ENCODE results near the gene IRGC. TPM values are rescaled to one million over a fixed set of nuclear protein-coding genes. Genes with fewer than 3 reads are reported as not detected.
A peak's percentile ranks its signal among the peaks of the same experiment; 100 is the strongest.

The IRGC gene
- polyA plus RNA-seq, 3 donors from 2014 or later, result 0.13 TPM; not detected in 2

DNA sequence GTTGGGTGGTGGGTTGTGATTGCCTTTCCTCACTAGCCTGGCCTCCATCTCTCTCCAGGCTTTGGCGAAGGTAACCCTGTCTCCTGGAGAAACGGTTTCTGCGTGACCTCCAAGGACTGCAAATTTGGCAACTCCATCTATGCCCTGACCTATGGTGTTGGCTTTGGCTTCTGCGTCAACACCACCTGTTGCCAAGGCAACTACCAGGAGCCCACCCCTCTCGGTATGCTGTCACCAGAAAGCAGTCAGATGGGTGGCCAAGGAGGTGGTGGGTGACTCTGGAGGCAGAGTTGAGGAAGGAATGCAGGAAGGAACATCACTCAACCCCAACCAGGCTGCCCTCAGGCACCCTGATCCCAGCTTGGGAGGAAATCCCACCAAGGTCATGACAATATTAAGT lies 18.6 kb upstream of the IRGC start:
- no peak for DNase-seq
- H3K9me3 Mint-ChIP-seq, result peaks cover 0 to 9% (median under 1%) of the 10 kb centered on the region in 6 donors
- no peak overlapping the region for H3K27ac Mint-ChIP-seq
- H3K27me3 Mint-ChIP-seq (ENCODE audit: low read depth in 3 of 3), result peaks cover 5 to 8% (median 7%) of the 10 kb centered on the region in 3 donors
- peaks cover 0 to 2% (median 0%) of the 10 kb centered on the region in 3 donors for H3K36me3 Mint-ChIP-seq
- no peak overlapping the region for H3K4me3 Mint-ChIP-seq
- H3K4me1 Mint-ChIP-seq, result peaks cover 22 to 24% of the 10 kb centered on the region in 2 donors

DNA sequence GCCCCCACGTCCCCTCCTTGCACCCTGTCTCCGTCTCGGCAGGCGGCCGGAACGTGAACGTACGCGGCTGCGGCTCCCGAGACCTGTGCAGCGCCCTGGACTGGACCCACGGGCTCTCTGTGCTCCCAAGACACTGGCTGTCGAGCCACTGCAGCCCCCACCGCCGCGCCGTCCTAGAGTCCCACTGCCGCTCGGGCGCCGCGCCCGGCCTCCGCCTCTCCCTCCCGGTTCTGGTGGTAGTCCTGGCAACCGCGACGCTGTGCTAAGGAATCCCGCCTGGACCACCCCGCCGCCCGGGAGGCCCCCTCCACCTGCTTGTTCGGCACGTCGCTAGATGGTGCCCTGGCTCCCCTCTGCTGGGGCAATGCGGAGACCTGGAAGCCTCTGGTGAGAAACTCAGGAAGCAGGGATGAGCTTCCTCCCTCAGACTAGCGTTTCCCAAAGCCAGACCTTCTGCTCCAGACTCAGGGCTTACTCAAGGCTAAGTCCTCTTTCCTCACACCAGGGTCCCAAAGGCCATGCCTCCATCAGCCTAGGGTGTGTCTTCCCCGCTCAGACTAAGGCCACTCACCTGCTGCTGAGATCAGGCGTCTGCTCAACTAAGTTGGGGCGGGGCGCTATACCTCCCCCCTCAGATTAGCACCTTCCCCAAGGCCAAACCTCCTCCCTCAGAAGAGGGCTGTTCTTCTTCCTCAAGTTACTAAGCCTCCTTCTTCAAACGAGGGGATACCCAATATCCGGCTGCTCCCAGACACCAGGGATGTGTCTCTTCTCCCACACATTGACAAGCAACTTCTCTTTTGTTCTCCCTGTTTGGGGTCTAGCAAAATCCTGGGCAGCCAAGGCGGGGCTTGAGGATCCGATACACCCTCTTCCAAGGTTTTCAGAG lies 16.1 kb upstream of the IRGC start:
- DNase-seq, result no peak
- Mint-ChIP-seq H3K27ac (peak overlapping the region; percentile 95 to 99 (median 96)), H3K27me3 (ENCODE audit: low read depth in 3 of 3) (peaks cover 2 to 10% (median 9%) of the 10 kb centered on the region in 3 donors), H3K36me3 (no peaks in the 10 kb centered on the region), H3K4me3 (peak overlapping the region; percentile 35 to 88 (median 85)), H3K4me1 (peaks cover 22 to 26% of the 10 kb centered on the region in 2 donors), H3K9me3 (no peaks in the 10 kb centered on the region)

- Mint-ChIP-seq H3K4me3 (peak overlapping the region; percentile 80 to 88 (median 85)), H3K27ac (peak overlapping the region; percentile 95 to 99 (median 96)), H3K4me1 (peaks cover 22 to 26% of the 10 kb centered on the region in 2 donors), H3K27me3 (ENCODE audit: low read depth in 3 of 3) (peaks cover 2 to 10% (median 9%) of the 10 kb centered on the region in 3 donors), H3K36me3 (no peaks in the 10 kb centered on the region), H3K9me3 (no peaks in the 10 kb centered on the region)
- DNase-seq, result peak in 1 of 3 donors; percentile 16
Measured at GRCh38 chr19:43700395-43701000, 15.4 kb upstream of the IRGC start.

DNA sequence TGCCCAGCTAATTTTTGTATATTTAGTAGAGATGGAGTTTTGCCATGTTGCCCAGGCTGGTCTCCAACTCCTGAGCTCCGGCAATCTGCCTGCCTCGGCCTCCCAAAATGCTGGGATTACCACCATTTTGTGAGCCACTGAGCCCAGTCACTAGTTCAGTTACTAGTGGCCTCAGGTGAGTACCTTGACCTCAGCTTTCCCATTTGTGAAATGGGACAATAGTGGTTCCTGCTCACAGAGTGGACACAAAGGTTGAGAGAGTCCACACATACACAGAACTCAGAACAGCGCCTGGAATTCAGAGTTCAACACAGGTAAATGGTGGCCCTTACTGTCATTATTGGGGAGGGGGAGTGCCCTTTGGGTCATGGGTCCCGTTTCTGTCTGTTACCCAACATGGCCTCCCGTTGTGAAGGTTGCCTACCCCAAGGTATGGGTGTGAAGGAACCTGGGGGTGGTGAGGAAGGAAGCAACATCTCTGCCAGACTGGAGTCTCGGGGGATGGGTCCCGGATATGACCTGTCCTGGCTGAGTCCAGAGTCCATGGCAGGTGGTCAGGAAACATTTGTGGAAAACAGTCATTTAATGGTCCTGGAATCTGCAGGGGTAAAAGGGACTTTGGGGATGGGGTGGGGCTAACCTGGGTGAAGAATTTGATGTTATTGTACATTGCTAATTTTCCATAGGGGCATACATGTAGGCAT lies 11.7 kb upstream of the IRGC start:
- Mint-ChIP-seq H3K4me3 (no peak overlapping the region), H3K27me3 (ENCODE audit: low read depth in 3 of 3) (peaks cover 2 to 13% (median 11%) of the 10 kb centered on the region in 3 donors), H3K36me3 (no peaks in the 10 kb centered on the region), H3K27ac (peak overlapping the region in 1 of 6 donors; percentile 53), H3K4me1 (peaks cover 22 to 26% of the 10 kb centered on the region in 2 donors), H3K9me3 (no peaks in the 10 kb centered on the region)
- no peak for DNase-seq

GRCh38 chr19:43705729-43706128 lies 10.1 kb upstream of the IRGC start:
- DNase-seq, result no peak
- Mint-ChIP-seq H3K4me1 (peaks cover 10 to 14% of the 10 kb centered on the region in 2 donors), H3K27me3 (ENCODE audit: low read depth in 3 of 3) (peaks cover 2 to 9% (median 8%) of the 10 kb centered on the region in 3 donors), H3K4me3 (no peak overlapping the region), H3K9me3 (no peaks in the 10 kb centered on the region), H3K36me3 (no peaks in the 10 kb centered on the region), H3K27ac (peak overlapping the region in 2 of 6 donors; percentile 57 to 65)

DNA sequence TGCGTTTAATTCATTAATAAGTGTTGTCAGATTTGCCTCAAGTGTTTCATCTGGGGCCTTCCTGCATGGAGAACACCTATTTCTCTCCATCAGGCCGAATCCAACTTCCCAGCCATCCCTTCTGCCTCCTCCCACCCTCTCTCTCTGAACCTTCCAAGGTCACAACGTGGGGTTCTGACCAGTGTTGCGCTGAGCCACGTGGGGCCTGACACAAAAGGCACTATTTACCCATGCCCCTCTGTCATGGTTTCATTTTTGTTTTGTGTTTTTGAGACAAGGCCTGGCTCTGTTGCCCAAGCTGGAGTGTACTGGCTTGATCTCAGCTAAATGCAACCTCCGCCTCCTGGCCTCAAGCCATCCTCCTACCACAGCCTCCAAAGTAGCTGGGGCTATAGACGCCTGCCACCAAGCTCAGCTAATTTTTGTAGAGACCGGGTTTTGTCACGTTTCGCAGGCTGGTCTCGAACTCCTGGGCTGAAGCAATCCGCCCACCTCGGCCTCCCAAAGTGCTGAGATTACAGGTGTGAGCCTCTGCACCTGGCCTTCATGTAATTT lies 8.6 kb upstream of the IRGC start:
- H3K27me3 Mint-ChIP-seq (ENCODE audit: low read depth in 3 of 3), result peaks cover 4 to 8% (median 8%) of the 10 kb centered on the region in 3 donors
- H3K27ac Mint-ChIP-seq, result no peak overlapping the region
- peaks cover 0 to 2% of the 10 kb centered on the region in 2 donors for H3K4me1 Mint-ChIP-seq
- no peak for DNase-seq
- no peaks in the 10 kb centered on the region for H3K9me3 Mint-ChIP-seq
- no peaks in the 10 kb centered on the region for H3K36me3 Mint-ChIP-seq
- no peak overlapping the region for H3K4me3 Mint-ChIP-seq

DNA sequence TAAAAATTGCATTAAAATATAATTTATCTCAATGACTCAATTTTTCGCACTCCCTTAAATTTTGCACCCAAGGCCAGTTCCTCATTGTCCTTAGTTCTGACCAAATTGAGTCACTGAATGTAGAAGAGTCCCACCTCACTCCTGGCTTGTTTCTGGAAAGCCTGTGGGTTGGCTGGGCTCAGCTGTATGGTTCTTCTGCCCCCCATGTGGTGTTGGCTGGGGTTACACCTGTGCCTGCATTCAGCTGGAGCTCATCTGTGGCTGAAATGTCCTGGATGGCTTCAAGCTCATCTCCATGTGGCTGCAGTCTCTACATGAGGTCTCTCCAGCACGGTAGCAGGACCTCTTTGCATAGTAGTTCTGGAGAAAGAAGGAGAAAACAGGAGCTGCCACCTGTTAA lies 7.2 kb upstream of the IRGC start:
- no peaks in the 10 kb centered on the region for H3K36me3 Mint-ChIP-seq
- DNase-seq, result no peak
- H3K27ac Mint-ChIP-seq, result no peak overlapping the region
- no peaks in the 10 kb centered on the region for H3K9me3 Mint-ChIP-seq
- no peaks in the 10 kb centered on the region for H3K4me1 Mint-ChIP-seq
- no peak overlapping the region for H3K4me3 Mint-ChIP-seq
- H3K27me3 Mint-ChIP-seq (ENCODE audit: low read depth in 3 of 3), result peaks cover 4 to 8% (median 7%) of the 10 kb centered on the region in 3 donors

DNA sequence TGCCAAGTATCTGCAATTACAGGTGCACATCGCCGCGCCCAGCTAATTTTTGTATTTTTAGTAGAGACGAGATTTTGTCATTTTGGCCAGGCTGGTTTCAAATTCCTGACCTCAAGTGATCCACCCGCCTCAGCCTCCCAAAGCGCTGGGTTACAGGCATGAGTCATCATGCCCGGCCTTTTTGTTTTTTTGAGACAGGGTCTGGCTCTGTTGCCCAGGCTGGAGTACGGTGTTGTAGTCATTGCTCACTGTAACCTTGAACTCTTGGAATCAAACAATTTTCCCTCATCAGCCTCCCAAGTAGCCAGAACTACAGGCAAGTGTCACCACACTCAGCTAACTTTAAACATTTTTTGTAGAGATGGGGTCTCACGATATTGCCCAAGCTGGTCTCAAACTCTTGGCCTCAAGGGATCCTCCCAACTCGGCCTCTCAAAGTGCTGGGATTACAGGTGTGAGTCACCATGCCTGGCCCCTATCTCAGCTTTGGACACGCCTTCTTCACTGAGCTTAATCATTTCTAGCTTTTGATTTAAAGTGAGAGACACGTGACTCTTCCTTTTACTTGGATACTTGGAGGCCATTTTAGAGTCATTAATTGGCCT lies 4.0 kb upstream of the IRGC start:
- Mint-ChIP-seq H3K27ac (no peak overlapping the region), H3K36me3 (no peaks in the 10 kb centered on the region), H3K4me1 (no peaks in the 10 kb centered on the region), H3K9me3 (no peaks in the 10 kb centered on the region), H3K27me3 (ENCODE audit: low read depth in 3 of 3) (peaks cover 4 to 7% (median 5%) of the 10 kb centered on the region in 3 donors), H3K4me3 (no peak overlapping the region)
- no peak for DNase-seq

DNA sequence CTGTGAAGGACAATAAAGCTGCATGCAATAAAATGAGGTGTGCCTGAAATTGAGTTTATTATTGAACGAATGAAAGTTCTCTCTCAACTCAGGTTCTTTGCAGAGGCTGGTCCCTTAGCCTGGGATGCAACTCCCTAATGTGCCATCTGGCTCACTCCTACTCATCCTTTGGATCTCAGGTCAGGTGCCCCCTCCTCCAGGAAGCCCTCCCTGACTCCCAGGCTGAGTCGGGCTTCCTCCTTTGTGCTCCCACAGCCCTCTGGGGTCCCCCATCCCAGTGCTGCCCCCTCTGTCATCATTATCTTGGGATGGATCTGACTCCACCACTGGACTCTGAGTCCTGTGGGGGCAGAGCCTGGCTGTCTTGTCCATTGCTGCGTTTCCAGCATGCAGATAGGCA lies 2.7 kb upstream of the IRGC start:
- H3K4me3 Mint-ChIP-seq, result no peak overlapping the region
- H3K4me1 Mint-ChIP-seq, result no peaks in the 10 kb centered on the region
- no peak overlapping the region for H3K27ac Mint-ChIP-seq
- H3K27me3 Mint-ChIP-seq (ENCODE audit: low read depth in 3 of 3), result peaks cover 4 to 5% (median 5%) of the 10 kb centered on the region in 3 donors
- H3K9me3 Mint-ChIP-seq, result no peaks in the 10 kb centered on the region
- DNase-seq, result no peak
- H3K36me3 Mint-ChIP-seq, result no peaks in the 10 kb centered on the region

GRCh38 chr19:43718627-43719377 lies 2.9 kb downstream of the IRGC start:
- no peak overlapping the region for H3K4me3 Mint-ChIP-seq
- no peak for DNase-seq
- no peak overlapping the region for H3K27ac Mint-ChIP-seq
- peaks cover 0 to 3% (median 2%) of the 10 kb centered on the region in 3 donors for H3K27me3 Mint-ChIP-seq (ENCODE audit: low read depth in 3 of 3)
- H3K36me3 Mint-ChIP-seq, result no peaks in the 10 kb centered on the region
- H3K4me1 Mint-ChIP-seq, result no peaks in the 10 kb centered on the region
- H3K9me3 Mint-ChIP-seq, result no peaks in the 10 kb centered on the region

DNA sequence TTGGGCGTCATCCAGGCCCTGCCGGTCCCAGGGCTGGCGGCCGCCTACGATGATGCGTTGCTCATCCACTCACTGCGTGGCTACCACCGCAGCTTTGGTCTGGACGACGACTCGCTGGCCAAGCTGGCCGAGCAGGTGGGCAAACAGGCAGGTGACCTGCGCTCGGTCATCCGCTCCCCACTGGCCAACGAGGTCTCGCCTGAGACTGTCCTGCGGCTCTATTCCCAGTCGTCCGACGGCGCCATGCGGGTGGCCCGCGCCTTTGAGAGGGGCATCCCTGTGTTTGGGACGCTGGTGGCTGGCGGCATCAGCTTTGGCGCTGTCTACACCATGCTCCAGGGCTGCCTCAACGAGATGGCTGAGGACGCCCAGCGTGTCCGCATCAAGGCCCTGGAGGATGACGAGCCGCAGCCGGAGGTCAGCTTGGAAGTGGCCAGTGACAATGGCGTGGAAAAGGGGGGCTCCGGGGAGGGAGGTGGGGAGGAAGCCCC lies 3.5 kb downstream of the IRGC start:
- no peaks in the 10 kb centered on the region for H3K9me3 Mint-ChIP-seq
- peaks cover 0 to 3% (median 2%) of the 10 kb centered on the region in 3 donors for H3K27me3 Mint-ChIP-seq (ENCODE audit: low read depth in 3 of 3)
- no peaks in the 10 kb centered on the region for H3K36me3 Mint-ChIP-seq
- no peak for DNase-seq
- no peak overlapping the region for H3K27ac Mint-ChIP-seq
- no peaks in the 10 kb centered on the region for H3K4me1 Mint-ChIP-seq
- no peak overlapping the region for H3K4me3 Mint-ChIP-seq

- no peak for DNase-seq
- no peak overlapping the region for H3K27ac Mint-ChIP-seq
- no peaks in the 10 kb centered on the region for H3K36me3 Mint-ChIP-seq
- H3K9me3 Mint-ChIP-seq, result no peaks in the 10 kb centered on the region
- H3K4me3 Mint-ChIP-seq, result no peak overlapping the region
- H3K4me1 Mint-ChIP-seq, result no peaks in the 10 kb centered on the region
- H3K27me3 Mint-ChIP-seq (ENCODE audit: low read depth in 3 of 3), result peaks cover 0 to 3% (median 2%) of the 10 kb centered on the region in 3 donors
Measured at GRCh38 chr19:43719918-43720317, 4.0 kb downstream of the IRGC start.

Measured in immature natural killer cell (primary cell).